HG02943 (cell line): Measurements from ENCODE around the gene BOK.

Experiments used
- ATAC-seq: cut with Tn5 transposase; IDR thresholded peaks from one replicate; pipeline ENCODE4 v1.9.1; 2021; ENCODE audit warnings: mild to moderate bottlenecking, low read depth, moderate library complexity; ENCODE audit not compliant: unreplicated experiment

The BOK gene

DNA sequence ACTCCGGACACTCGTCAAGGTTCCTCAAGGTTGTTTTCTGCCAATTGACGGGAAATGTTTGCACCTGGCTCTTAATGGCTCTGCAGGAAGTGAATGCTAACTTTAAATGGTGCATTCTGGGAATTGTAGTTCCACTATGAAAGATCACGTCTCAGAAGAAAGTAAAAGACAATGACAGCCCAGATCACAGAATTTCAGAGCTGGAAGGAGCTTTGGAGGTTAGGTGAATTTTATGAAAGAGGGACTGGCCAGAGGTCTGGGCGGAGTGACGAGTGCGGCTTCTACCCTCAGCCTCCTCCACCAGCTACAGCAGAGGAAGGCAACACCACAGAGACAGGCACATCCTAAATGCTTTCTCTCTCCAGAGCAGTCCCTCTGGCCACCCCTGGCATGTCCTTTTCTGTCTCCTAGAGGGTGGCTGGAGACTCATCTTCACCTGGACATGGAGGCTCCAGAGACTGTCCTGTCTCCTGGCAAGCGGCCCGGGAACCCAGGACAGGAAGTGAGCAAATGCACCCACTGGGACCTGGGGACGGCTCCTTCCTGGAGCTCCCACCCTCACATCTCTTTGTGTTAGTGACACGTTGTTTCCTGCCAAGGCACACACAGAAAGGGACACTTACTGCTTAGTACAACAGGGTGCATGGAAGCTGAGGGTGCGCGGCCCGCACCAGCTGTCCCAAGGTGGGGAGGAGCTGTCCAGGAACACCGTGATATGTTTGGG lies 59.0 kb downstream of the BOK start:
- ATAC-seq = no peak

DNA sequence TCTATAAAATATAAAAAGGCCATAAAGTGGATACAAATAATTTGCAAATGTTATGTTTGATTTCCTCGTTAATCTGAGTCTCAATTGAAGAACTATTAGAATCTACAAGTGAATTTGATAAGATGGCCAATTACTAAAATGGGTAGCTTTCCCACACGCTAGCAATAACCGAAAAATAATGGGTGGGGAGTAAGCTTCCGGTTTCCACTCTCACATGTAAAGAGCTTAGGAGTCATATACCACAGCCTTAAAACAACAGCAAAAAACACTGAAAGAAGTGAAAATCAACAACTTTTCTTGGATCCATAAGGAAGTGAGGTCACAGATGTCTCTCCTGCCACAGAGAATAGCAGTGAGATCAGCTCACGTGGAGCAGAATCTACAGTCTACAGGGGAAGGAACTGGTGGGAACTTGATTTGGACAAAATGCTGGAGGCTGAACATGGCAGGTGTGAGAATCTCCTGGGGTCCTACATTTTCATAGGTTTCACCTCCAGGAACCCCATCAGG lies 59.8 kb downstream of the BOK start:
- ATAC-seq = no peak

DNA sequence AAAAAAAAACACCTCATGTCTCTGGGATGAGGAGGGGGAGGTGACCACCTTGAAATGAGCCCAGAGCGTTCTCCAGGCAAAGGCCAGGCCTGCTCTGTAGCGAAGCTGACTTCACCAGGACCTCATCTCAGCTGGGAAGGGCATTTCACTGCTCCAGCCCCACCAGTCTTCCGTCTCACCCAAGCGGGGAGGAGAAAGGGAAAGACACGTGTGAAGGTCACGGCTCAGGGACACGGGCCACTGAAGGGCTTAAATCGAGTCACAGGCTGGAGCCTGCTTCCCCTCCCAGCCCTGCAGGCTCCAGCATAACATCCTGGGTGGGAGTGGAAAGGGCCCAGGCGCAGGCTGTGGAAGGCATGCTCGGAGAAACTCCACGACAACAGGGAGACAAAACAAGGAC lies 60.3 kb downstream of the BOK start:
- no peak for ATAC-seq

DNA sequence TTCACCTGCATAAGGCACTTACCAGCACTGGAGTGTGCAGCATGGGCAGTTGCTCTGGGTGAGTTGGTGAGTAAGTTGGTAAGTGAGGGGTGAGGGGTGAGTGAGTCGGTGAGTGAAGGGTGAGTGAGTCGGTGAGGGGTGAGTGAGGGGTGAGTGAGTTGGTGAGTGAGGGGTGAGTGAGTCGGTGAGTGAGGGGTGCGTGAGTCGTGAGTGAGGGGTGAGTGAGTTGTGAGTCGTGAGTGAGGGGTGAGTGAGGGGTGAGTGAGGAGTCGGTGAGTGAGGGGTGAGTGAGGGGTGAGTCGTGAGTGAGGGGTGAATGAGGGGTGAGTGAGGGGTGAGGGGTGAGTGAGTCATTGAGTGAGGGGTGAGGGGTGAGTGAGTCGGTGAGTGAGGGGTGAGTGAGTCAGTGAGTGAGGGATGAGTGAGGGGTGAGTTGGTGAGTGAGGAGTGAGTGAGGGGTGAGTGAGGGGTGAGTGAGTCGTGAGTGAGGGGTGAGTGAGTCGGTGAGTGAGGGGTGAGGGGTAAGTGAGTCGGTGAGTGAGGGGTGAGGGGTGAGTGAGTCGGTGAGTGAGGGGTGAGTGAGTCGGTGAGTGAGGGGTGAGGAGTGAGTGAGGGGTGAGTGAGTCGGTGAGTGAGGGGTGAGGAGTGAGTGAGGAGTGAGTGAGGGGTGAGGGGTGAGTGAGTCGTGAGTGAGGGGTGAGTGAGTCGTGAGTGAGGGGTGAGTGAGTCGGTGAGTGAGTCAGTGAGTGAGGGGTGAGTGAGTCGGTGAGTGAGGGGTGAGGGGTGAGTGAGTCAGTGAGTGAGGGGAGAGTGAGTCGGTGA lies 61.3 kb downstream of the BOK start:
- no peak for ATAC-seq

DNA sequence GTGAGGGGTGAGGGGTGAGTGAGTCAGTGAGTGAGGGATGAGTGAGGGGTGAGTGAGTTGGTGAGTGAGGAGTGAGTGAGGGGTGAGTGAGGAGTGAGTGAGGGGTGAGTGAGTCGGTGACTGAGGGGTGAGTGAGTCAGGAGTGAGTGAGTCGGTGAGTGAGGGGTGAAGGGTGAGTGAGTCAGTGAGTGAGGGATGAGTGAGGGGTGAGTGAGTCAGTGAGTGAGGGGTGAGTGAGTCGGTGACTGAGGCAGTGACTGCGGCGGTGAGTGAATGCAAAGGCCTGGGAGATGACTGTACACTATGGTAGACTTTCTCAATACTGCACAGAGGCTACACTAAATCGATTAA lies 61.8 kb downstream of the BOK start:
- ATAC-seq = no peak
